Heart left ventricle (tissue), 16 donors: ENCODE measurements around the gene LPO. TPM values are rescaled to one million over a fixed set of nuclear protein-coding genes. Genes with fewer than 3 reads are reported as not detected.

ENCODE experiments used
- ATAC-seq, 4 donors: fragments of 200-7000 bp; cut with Tn5 transposase; one replicate each; pipeline ENCODE4 v1.9.1; 2020 to 2022; ENCODE audit warnings: moderate library complexity in 4 of 4, mild to moderate bottlenecking in 3 of 4, moderate number of reproducible peaks in 1 of 4
- DNase-seq, 5 donors: peaks; one replicate each; pipeline ENCODE4 v3.0.0-alpha.2; 2020
- H3K27ac ChIP-seq, 12 donors: fragments of 200-600 bp; sonication (generic) in 4 of 12; one replicate each; pipeline versions ENCODE4 v1.5.0 to v1.8.0; 2016 to 2022; ENCODE audit warnings: mild to moderate bottlenecking in 2 of 12
- H3K27me3 ChIP-seq, 9 donors: fragments of 200-600 bp; sonication (generic) in 2 of 9; one replicate each; pipeline versions ENCODE4 v1.5.1 to v1.8.0; 2016 to 2022; ENCODE audit warnings: mild to moderate bottlenecking in 3 of 9
- H3K36me3 ChIP-seq, 9 donors: fragments of 200-600 bp; sonication (generic) in 2 of 9; one replicate each; pipeline versions ENCODE4 v1.5.0 to v1.8.0; 2018 to 2022; ENCODE audit warnings: mild to moderate bottlenecking in 2 of 9
- H3K4me1 ChIP-seq, 12 donors: fragments of 200-600 bp; sonication (generic) in 4 of 12; one replicate each; pipeline versions ENCODE4 v1.5.0 to v1.8.0; 2016 to 2022; ENCODE audit warnings: mild to moderate bottlenecking in 3 of 12
- H3K4me3 ChIP-seq, 12 donors: fragments of 200-600 bp; sonication (generic) in 4 of 12; one replicate each; pipeline versions ENCODE4 v1.5.0 to v1.8.0; 2017 to 2022; ENCODE audit warnings: mild to moderate bottlenecking in 9 of 12, moderate library complexity in 4 of 12
- H3K9me3 ChIP-seq, 12 donors: fragments of 200-600 bp; sonication (generic) in 4 of 12; one replicate each; pipeline versions ENCODE4 v1.5.0 to v1.8.0; 2016 to 2022; ENCODE audit warnings: mild to moderate bottlenecking in 1 of 12
- CTCF ChIP-seq, 12 donors: fragments of 200-600 bp; sonication (generic) in 4 of 12; IDR thresholded peaks; one replicate each; pipeline versions ENCODE4 v1.5.0 to v1.8.0; 2018 to 2022; ENCODE audit warnings: antibody characterized with exemption in 12 of 12, mild to moderate bottlenecking in 5 of 12
- POLR2A ChIP-seq, 2 donors: fragments of 450-650 bp; IDR thresholded peaks; one replicate each; pipeline ENCODE4 v1.6.1; 2017; ENCODE audit warnings: antibody characterized with exemption in 2 of 2, mild to moderate bottlenecking in 2 of 2, moderate library complexity in 2 of 2
- WGBS, 4 donors: extraction: QIAGEN DNeasy Blood & Tissue Kit in 2 of 4; methylation state at CpG; one replicate each; pipeline versions ENCODE4 v1.1.5 to v1.1.7; 2013 to 2018; 5-methylcytosine and 5-hydroxymethylcytosine counted together
- intact Hi-C, 10 donors: fragments of 100-400 bp; cut with DNase I; formaldehyde crosslinking; loops; one replicate each; pipeline versions ENCODE4 v1.11.1 to v1.14.2; 2022
- polyA plus RNA-seq, 2 donors: library from polyadenylated mRNA; stranded (reverse); fragments of 200-250 nt; gene quantifications; one replicate each; pipeline ENCODE4 v1.2.3, GENCODE V29; 2013
- total RNA-seq, 9 donors: library from RNA; depleted of rRNA in 2 of 9; stranded (reverse); fragments of >200 nt in 2 of 9; fragmentation: NEBNext Ultra II Directional in 3 of 9; extraction: Animal tissue kit (Norgen Biotek cat#: 25700) in 3 of 9; gene quantifications; one replicate each; pipeline versions ENCODE4 v1.1.0 to v1.2.4, GENCODE V29; 2016 to 2023
- donor health status: ischemic (EF 13 %, LVEDD 7.1; RV severe dilation, severe dysfunction).
- donor health status: healthy with polysubstance abuse.
- donor health status: DM: no; HTN: yes; CAD: no.
- donor health status: DM: no; HTN: no; CAD: no.
- donor health status: ischemic (EF 25% LVEDD 6.9; RV normal size, moderate dysfunction).
- donor health status: ischemic (EF 25% LVEDD 5.7; RV mildly dilated, moderate dysfunction).
- donor health status: healthy.
- donor health status: DM: yes; HTN: yes; CAD: no.
- donor health status: ischemic (EF 35%, LVEDD 5.7; RV mildly dilated, moderate dysfunction).
- donor health status: nonischemic (EF 11% LVEDD 7.7; RV severe dilation, severe dysfunction).
- donor health status: DM: yes; HTN: yes; CAD: no.
- donor health status: PGD.
- donor health status: ischemic (EF 29% LVEDD 5.4; RV normal size, mild dysfunction).
- donor health status: nonischemic (EF 23%, LVEDD 6.1; RV moderate dilation, normal function).

The LPO gene
- total and polyA plus RNA-seq, 11 donors = not detected

- H3K36me3 ChIP-seq = no peaks in the 10 kb centered on the region
- TF ChIP-seq CTCF (IDR thresholded peaks at IDR 0.05) = peak in 8 of 12 donors; percentile 15 to 49 (median 28)
- TF ChIP-seq POLR2A (IDR thresholded peaks at IDR 0.05) = no peak
- H3K27ac ChIP-seq = no peak overlapping the region
- WGBS, 4 donors = 69 to 71% (median 69%) methylated on average over 5 of the region's 5 CpGs
- peaks cover 0 to 22% (median 6%) of the 10 kb centered on the region in 9 donors for H3K27me3 ChIP-seq
- ATAC-seq (no peak), DNase-seq (no peak)
- peaks cover 0 to 15% (median 1%) of the 10 kb centered on the region in 12 donors for H3K4me1 ChIP-seq
- no peak overlapping the region for H3K4me3 ChIP-seq
- H3K9me3 ChIP-seq = no peaks in the 10 kb centered on the region
- intact Hi-C loops = loop anchor here in 1 of 10 donors (10.0 kb wide), 1 partner anchor 168 kb away; no protein-coding TSS in a partner anchor
Observed at GRCh38 chr17:58277107-58277801, 38.9 kb downstream of the LPO start.

GRCh38 chr17:58277802-58278595 is 39.6 kb downstream of the LPO start:
- Histone ChIP-seq H3K36me3 (no peaks in the 10 kb centered on the region), H3K27me3 (peaks cover 0 to 22% (median 6%) of the 10 kb centered on the region in 9 donors), H3K9me3 (no peaks in the 10 kb centered on the region), H3K27ac (no peak overlapping the region), H3K4me3 (peak overlapping the region in 1 of 12 donors; percentile 17), H3K4me1 (peaks cover 0 to 15% (median 1%) of the 10 kb centered on the region in 12 donors)
- ATAC-seq (no peak), DNase-seq (no peak)
- intact Hi-C loops = loop anchor here in 1 of 10 donors (10.0 kb wide), 1 partner anchor 167 kb away; no protein-coding TSS in a partner anchor
- WGBS, 4 donors = 88 to 93% (median 89%) methylated on average over 36 of the region's 36 CpGs
- no peak for TF ChIP-seq CTCF (IDR thresholded peaks at IDR 0.05)
- TF ChIP-seq POLR2A (IDR thresholded peaks at IDR 0.05) = no peak

- Histone ChIP-seq H3K27me3 (peaks cover 0 to 22% (median 6%) of the 10 kb centered on the region in 9 donors), H3K27ac (peak overlapping the region in 1 of 12 donors; percentile 15), H3K9me3 (no peaks in the 10 kb centered on the region), H3K4me3 (peak overlapping the region in 9 of 12 donors; percentile 19 to 52 (median 32)), H3K36me3 (no peaks in the 10 kb centered on the region), H3K4me1 (peaks cover 0 to 15% (median 1%) of the 10 kb centered on the region in 12 donors)
- peak; percentile 45 to 89 (median 80) for ATAC-seq
- no peak for TF ChIP-seq POLR2A (IDR thresholded peaks at IDR 0.05)
- TF ChIP-seq CTCF (IDR thresholded peaks at IDR 0.05) = no peak
- 17 to 42% (median 34%) methylated on average over 2 to 5 of the region's 5 CpGs for WGBS, 4 donors
- DNase-seq = peak in 4 of 5 donors; percentile 33 to 79 (median 68)
- intact Hi-C loops = loop anchor here in 1 of 10 donors (10.0 kb wide), 1 partner anchor 166 kb away; no protein-coding TSS in a partner anchor
Observed at GRCh38 chr17:58278661-58279015, 40.3 kb downstream of the LPO start.
